Gastrocnemius medialis (tissue), 4 donors: Measurements from ENCODE around the gene NODAL.

Experiments used
- POLR2A ChIP-seq, 2 donors: fragments of 450-650 bp; IDR thresholded peaks; one replicate each; pipeline ENCODE4 v1.6.1; 2017; ENCODE audit warnings: antibody characterized with exemption in 2 of 2, mild to moderate bottlenecking in 2 of 2, moderate library complexity in 2 of 2
- TF ChIP-seq, protein P1 (sequence below), 5 experiments: fragments of 450-650 bp in 3 of 5; fragments of 200-600 bp in 2 of 5; sonication (generic) in 2 of 5; IDR thresholded peaks in 4 of 5; conservative IDR thresholded peaks in 1 of 5; 1 replicate in 4 of 5; 2 replicates in 1 of 5; pipeline ENCODE4 v1.5.1; 2016 to 2019; ENCODE audit warnings: antibody characterized with exemption in 5 of 5, mild to moderate bottlenecking in 3 of 5, moderate library complexity in 3 of 5

GRCh38 chr10:70409772-70410171, 31.7 kb downstream of the NODAL start:
- TF ChIP-seq, protein P1, sequence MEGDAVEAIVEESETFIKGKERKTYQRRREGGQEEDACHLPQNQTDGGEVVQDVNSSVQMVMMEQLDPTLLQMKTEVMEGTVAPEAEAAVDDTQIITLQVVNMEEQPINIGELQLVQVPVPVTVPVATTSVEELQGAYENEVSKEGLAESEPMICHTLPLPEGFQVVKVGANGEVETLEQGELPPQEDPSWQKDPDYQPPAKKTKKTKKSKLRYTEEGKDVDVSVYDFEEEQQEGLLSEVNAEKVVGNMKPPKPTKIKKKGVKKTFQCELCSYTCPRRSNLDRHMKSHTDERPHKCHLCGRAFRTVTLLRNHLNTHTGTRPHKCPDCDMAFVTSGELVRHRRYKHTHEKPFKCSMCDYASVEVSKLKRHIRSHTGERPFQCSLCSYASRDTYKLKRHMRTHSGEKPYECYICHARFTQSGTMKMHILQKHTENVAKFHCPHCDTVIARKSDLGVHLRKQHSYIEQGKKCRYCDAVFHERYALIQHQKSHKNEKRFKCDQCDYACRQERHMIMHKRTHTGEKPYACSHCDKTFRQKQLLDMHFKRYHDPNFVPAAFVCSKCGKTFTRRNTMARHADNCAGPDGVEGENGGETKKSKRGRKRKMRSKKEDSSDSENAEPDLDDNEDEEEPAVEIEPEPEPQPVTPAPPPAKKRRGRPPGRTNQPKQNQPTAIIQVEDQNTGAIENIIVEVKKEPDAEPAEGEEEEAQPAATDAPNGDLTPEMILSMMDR (IDR thresholded peaks at IDR 0.05 in 4 of 5, conservative IDR thresholded peaks at IDR 0.05 in 1 of 5): no peak
- no peak for TF ChIP-seq POLR2A (IDR thresholded peaks at IDR 0.05)
